GM12878 (cell line): Measurements from ENCODE around the gene GUCA2A. TPM values are rescaled to one million over a fixed set of nuclear protein-coding genes. Genes with fewer than 3 reads are reported as not detected.

Source experiments
- ATAC-seq: fragments of 200-7000 bp; cut with Tn5 transposase; 3 replicates; pipeline ENCODE4 v1.9.1; 2020; ENCODE audit warnings: mild to moderate bottlenecking, moderate library complexity
- BruUV-seq: library from RNA; stranded (reverse); fragments of 400-500 nt; replicated peaks from 2 replicates; lab custom pipeline; 2021; lab: Mats Ljungman, UMichigan
- CTCF ChIA-PET: fragments of 300-600 bp; sonication (Branson Sonifier 250); formaldehyde crosslinking; extraction: SDS; loops from one replicate; lab custom pipeline; 2021; ENCODE audit warnings: inconsistent platforms; lab: Yijun Ruan, JAX
- POLR2A ChIA-PET: fragments of 350-600 bp; formaldehyde crosslinking; extraction: SDS; loops from one replicate; lab custom pipeline; 2021; ENCODE audit warnings: inconsistent platforms; lab: Charles Lee
- RAD21 ChIA-PET: fragments of 300-600 bp; sonication (Branson Sonifier 250); formaldehyde crosslinking; loops from one replicate; lab custom pipeline; 2023; ENCODE audit warnings: antibody characterized with exemption; ENCODE audit not compliant: unreplicated experiment; lab: Charles Lee
- SMC1A ChIA-PET: fragments of 300-600 bp; sonication (Branson Sonifier 250); formaldehyde crosslinking; loops from one replicate; lab custom pipeline; 2023; ENCODE audit not compliant: unreplicated experiment, uncharacterized antibody; lab: Charles Lee
- DNase-seq: peaks from one replicate; pipeline ENCODE4 v3.0.0-alpha.2; 2011; ENCODE audit warnings: low read depth, low spot score
- FAIRE-seq: peaks from 3 replicates; lab custom pipeline; 2011; peaks lifted over from hg19 to GRCh38; lab: Jason Lieb, UNC
- H2AFZ ChIP-seq: 2 replicates; pipeline ENCODE4 v1.6.0; 2011; ENCODE audit warnings: low read depth, low read length, control low read depth; ENCODE audit not compliant: control insufficient read depth
- H3K27ac ChIP-seq: 2 replicates; pipeline ENCODE4 v1.5.1; 2011; ENCODE audit warnings: control low read depth; ENCODE audit not compliant: control insufficient read depth, insufficient read depth
- H3K27me3 ChIP-seq, 2 experiments: replicated peaks in 1 of 2; 2 replicates each; pipeline versions ENCODE4 v1.6.0 to v1.6.1; 2011; ENCODE audit warnings: low read length in 1 of 2; ENCODE audit not compliant: control insufficient read depth in 2 of 2, insufficient read depth in 2 of 2
- H3K36me3 ChIP-seq, 2 experiments: 2 replicates each; pipeline ENCODE4 v1.5.1; 2011; ENCODE audit warnings: low read length in 1 of 2; ENCODE audit not compliant: control insufficient read depth in 2 of 2, insufficient read depth in 2 of 2
- H3K4me1 ChIP-seq: 2 replicates; pipeline ENCODE4 v1.6.1; 2011; ENCODE audit warnings: mild to moderate bottlenecking, low read length, moderate library complexity, mixed read lengths; ENCODE audit not compliant: control insufficient read depth, insufficient read depth
- H3K4me2 ChIP-seq: 2 replicates; pipeline ENCODE4 v1.6.0; 2011; ENCODE audit warnings: control low read depth; ENCODE audit not compliant: control insufficient read depth, insufficient read depth
- H3K4me3 ChIP-seq: fragments of 200-600 bp; sonication (generic); 2 replicates; pipeline ENCODE4 v1.5.1; 2016
- H3K79me2 ChIP-seq: 2 replicates; pipeline ENCODE4 v1.6.0; 2011; ENCODE audit warnings: low read length; ENCODE audit not compliant: control insufficient read depth, insufficient read depth
- H3K9ac ChIP-seq: 2 replicates; pipeline ENCODE4 v1.8.0; 2011; ENCODE audit warnings: low read length, control low read depth, mixed read lengths; ENCODE audit not compliant: control insufficient read depth, insufficient read depth
- H3K9me3 ChIP-seq: replicated peaks from 3 replicates; pipeline ENCODE4 v1.5.1; 2011; ENCODE audit warnings: mild to moderate bottlenecking, low read length; ENCODE audit not compliant: control insufficient read depth, insufficient read depth
- H4K20me1 ChIP-seq: 2 replicates; pipeline ENCODE4 v1.6.0; 2011; ENCODE audit not compliant: control insufficient read depth, insufficient read depth
- EGR1 ChIP-seq, 2 experiments: IDR thresholded peaks; 1 replicate in 1 of 2; 2 replicates in 1 of 2; pipeline ENCODE4 v1.6.1; 2011 to 2012; ENCODE audit warnings: low read depth in 2 of 2, low read length in 2 of 2, borderline replicate concordance in 1 of 2, mild to moderate bottlenecking in 1 of 2, moderate library complexity in 1 of 2
- POLR2A ChIP-seq: IDR thresholded peaks from 2 replicates; pipeline ENCODE4 v1.6.1; 2011; ENCODE audit warnings: low read depth, mild to moderate bottlenecking, low read length
- WGBS: methylation state at CpG from one replicate; pipeline ENCODE4 v1.1.6; 2016; ENCODE audit warnings: low lambda C conversion rate; ENCODE audit not compliant: insufficient replicate concordance, insufficient coverage; ENCODE audit errors: missing lambda C conversion rate; 5-methylcytosine and 5-hydroxymethylcytosine counted together
- in situ Hi-C: fragments of 300-500 bp; cut with MboI; formaldehyde crosslinking; loops from 9 replicates; pipeline ENCODE4 v1.14.3; 2018; ENCODE audit warnings: mixed read lengths
- intact Hi-C: fragments of 100-400 bp; cut with micrococcal nuclease; formaldehyde crosslinking; loops from one replicate; pipeline ENCODE4 v1.14.2; 2022; ENCODE audit not compliant: unreplicated experiment
- polyA plus RNA-seq, 11 experiments: library from polyadenylated mRNA; depleted of rRNA in 4 of 11; unstranded in 6 of 11; stranded (reverse) in 5 of 11; fragments of >200 nt; fragmentation: Nextera tagmentation in 4 of 11; fragmentation: Illumina TruSeq in 1 of 11; extraction: Ambion mirVana in 4 of 11; extraction: Trizol in 1 of 11; gene quantifications; 1 replicate in 1 of 11; 2 replicates in 10 of 11; pipeline versions ENCODE4 v1.2.1 to v1.2.3, GENCODE V29; 2011 to 2016; ENCODE audit warnings: inconsistent platforms in 2 of 11, missing spikeins in 2 of 11, low read depth in 1 of 11
- total RNA-seq, 4 experiments: library from RNA; depleted of rRNA in 3 of 4; stranded (reverse); fragments of >200 nt in 3 of 4; fragmentation: Illumina TruSeq in 1 of 4; extraction: Trizol in 1 of 4; gene quantifications; 2 replicates each; pipeline versions ENCODE4 v1.2.1 to v1.2.3, GENCODE V29; 2013 to 2021

Gene GUCA2A
- total and polyA plus RNA-seq, 10 of the 15 experiments (the other 5 are each of a cell fraction or from before 2014, with no cell fraction given), result not detected

DNA sequence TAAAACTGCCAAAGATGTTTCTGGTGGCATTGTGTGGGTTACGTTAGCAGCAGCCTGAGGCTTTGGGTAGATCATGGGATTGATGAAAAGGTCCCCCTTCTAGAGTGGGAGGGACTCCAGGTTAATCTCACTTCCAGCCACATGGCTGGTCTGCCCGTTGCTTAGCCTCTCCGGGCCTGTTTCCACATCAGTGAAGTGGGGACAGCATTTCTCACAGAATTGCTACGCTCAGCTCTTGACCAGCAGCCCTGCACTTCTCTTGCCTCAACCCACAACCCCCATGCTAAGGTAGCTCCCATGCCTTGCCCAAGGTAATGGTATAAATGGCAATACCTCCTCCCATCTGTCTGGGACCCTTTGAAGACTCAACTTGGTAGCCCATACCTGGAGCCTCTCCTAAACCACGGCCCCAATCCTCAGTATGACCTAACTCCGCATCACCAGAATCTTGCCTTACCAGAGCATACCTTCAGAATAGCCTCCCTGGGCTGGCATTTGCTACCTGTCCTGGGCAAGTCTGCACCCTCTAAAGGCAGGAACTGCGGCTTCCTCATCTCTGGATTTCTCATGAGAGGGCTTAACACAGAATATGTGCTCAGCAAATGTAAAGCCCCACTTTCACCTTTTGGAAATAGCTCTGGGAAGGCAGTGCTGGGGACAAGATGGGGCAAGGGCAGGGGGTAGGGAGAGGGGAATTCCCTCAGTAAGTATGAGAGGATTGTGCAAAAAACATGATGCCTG is 10.9 kb upstream of the GUCA2A start:
- no peak overlapping the region for H3K9ac ChIP-seq
- CTCF ChIA-PET, result interaction anchor here (0.7 to 4.2 kb wide), 12 partner anchors 10 to 709 kb away, joined by 3 to 48 read pairs (median 16); partner anchors contain the start of gene GUCA2A
- POLR2A ChIA-PET, result no interaction called here
- SMC1A ChIA-PET, result interaction anchor here (0.8 to 2.7 kb wide), 4 partner anchors 28 to 363 kb away, joined by 4 to 19 read pairs (median 4); no protein-coding TSS in a partner anchor
- RAD21 ChIA-PET, result interaction anchor here (1.4 kb wide), 1 partner anchor 159 kb away, joined by 6 read pairs; no protein-coding TSS in a partner anchor
- H3K36me3 ChIP-seq, result peaks cover 0 to 15% of the 10 kb centered on the region in 2 experiments; a peak in 3 of 4 replicates
- H3K27ac ChIP-seq, result no peak overlapping the region
- no peak overlapping the region for H2AFZ ChIP-seq
- no peak overlapping the region for H3K4me3 ChIP-seq
- intact Hi-C loops (loop anchor here (5.0 to 10.0 kb wide), 2 partner anchors 162 to 289 kb away; partner anchors contain the start of genes CCDC30 and FOXJ3), in situ Hi-C loops (loop anchor here (10.0 kb wide), 1 partner anchor 601 kb away; no protein-coding TSS in a partner anchor)
- H3K4me1 ChIP-seq, result no peaks in the 10 kb centered on the region
- no peaks in the 10 kb centered on the region for H3K79me2 ChIP-seq
- H4K20me1 ChIP-seq, result no peaks in the 10 kb centered on the region
- DNase-seq (no peak), FAIRE-seq (no peak), ATAC-seq (no peak)
- H3K4me2 ChIP-seq, result no peak overlapping the region
- WGBS, result 89% methylated on average over 7 of the region's 7 CpGs
- no peaks in the 10 kb centered on the region for H3K9me3 ChIP-seq
- H3K27me3 ChIP-seq, result no peaks in the 10 kb centered on the region
- BruUV-seq, result no TSS peak
- TF ChIP-seq POLR2A (peak; percentile 48), EGR1 (IDR thresholded peaks at IDR 0.05; ENCODE audit: borderline replicate concordance in 1 of 2, low read depth in 2 of 2, low read length in 2 of 2) (no peak)
- TF ChIP-seq, all 136 proteins: peak for 1
